ENCODE data around the gene C10orf105.

Gene C10orf105

DNA sequence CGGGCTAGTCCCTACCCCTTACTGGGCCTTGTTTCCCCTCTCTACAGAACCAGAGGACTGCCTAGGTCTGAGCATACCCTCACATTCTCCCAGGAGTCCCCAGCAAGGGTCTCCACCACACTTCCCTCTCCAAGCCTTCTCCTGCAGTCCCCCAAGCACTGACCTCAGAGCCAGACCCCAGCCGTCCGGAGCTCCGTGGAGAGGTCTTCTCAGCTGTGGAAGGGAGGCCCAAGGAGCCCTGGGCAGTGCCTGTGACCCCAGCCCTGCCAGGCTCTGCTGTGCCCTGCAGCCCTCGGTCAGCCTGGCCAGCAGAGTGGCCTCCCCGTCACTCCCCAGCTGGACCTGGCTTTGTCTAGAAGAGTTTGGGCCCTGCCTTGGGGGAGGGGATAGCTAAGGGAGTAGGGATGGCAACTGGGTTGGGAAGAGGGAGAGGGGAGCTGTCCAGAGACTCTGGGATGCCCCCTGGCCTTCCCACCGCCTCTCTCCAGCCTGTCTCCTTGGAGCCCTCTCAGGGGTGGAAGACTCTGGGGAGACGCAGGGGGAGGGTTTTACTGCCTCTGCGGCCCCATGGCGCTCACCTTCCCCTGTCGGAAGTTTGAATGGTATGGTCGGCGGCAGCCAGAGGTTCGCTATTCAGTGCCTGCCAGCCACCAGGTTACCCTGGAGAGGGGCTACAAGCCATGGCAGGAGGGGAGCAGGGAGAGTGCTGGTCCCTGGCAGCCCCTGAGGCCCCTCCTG is at the start of gene C10orf105:
Gene C10orf105, minus strand, starts transcription at position 315 of the 738 bp plus-strand sequence. CDS start 3,441 bp downstream, outside the sequence.
- DNase-seq = no peak

DNA sequence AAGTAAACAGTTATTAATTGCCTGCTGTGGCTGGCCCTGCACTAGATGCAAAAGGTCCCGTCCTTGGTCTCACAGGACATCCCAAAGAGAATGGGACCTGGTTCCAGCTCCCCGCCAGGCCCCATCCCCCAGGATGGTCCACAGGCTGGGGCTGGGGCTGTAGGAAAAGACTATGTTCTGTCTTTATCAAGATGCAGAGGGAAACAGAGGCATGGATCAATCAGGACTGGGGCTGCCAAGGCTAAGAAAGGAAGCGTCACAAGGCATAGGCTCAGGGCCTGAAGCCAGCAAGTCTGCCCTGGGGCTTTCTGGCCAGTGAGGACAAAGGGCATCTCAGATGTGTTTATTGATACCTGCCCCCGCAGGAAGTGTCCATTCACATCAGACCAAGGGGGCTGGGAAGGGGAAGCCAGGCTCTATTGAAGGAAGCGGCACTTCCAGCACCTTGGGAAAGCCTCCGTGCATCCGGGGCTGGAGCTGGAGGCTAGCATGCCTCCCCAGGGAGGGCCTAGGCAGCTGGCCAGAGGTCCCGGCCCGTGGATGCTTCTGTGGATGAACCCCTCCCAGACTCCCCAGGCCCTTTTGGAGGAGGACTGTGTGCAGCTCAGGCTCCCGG is 48.0 kb upstream of the C10orf105 start:
- DNase-seq = no peak

DNA sequence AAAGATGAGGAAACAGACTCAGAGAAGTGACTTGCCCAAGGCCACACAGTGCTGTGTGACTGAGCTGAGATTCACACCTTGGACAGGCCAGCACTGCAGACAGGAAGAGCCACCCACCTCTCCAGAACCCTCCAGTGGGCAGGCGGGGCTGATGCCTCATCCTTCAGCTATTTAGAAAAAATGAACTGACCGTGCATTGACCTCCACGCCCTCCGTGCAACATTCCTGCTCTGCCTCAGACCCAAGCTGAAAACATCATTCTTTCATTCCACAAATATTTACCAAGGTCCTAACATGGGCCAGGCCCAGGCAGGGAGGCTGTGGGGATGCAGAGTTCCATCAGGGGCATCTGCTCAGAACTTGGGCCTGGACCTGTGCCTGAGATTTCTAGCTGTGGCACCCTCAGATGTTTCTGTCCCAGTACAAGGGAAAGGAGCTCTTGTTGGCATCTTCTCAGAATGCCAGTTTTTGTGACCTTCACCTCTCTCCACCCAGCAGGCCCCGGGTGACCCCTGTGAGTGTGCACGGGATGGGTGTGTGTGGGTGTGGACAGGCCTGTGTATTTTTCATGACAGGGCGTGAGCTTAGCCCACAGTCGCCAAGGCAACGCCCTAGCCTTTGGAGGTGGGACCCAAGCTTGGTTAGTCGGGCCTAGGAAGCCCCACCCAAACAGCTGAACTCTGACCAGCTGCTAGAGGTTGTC is 47.3 kb upstream of the C10orf105 start:
- DNase-seq = no peak

GRCh38 chr10:71765906-71766716 is 46.5 kb upstream of the C10orf105 start:
- no peak for DNase-seq

GRCh38 chr10:71765176-71765904 is 45.8 kb upstream of the C10orf105 start:
- no peak for DNase-seq

DNA sequence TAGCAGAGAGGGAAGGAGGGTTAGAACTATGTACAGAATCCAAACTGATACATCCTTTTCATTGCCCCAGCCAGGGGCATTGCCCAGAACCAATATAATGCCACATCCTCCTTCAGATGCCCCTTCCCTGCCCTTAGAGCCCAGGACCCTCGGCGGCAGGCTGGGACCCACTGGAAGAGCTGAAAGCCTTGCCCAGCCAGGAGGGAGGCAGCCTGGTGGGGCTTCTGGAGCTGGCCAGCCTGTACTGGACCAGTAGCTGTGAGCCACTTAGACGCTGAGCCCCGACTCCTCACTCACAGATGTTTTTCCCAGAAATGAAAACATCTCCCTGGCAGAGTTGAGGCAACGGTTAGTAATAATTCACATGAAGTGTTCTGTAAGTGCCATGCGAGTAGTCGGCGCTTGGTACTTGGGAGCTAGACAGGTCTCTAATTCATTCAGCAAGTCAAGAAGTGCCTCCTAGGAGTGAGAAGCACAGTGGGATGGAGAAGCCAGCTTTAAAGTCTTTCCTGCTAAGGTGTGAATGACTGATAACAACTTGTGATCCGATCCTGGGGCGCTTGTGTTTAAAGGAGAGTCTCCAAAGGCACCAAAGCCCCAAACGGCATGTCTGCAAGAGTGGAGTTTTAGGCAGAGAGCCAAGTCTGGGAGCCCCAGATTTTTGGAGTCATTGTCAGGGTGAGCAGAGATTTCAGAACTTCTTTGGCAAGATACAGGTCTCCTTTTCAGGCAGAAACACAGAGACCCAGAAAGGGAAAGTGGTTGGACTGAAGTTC is 44.0 kb upstream of the C10orf105 start:
- DNase-seq = no peak

DNA sequence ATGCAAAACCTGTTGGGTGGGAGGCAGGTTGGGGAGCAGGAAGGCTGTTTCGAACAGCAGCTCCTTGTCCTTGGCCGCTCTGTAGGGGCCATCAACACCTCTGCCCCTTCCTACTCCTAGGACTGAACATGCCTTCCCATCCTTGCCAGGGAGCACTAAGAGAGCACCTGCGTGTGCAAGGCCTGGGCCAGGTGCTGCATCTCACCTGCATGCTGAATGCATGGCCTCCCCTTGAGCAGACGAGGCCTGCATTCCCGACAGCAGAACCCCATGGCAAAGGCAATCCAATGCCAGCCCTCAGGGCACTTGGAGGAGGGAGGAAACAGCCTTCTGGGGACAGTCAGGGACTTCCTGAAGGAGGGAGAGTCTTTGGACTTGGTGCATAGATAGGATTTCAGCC is 42.7 kb upstream of the C10orf105 start:
- no peak for DNase-seq

GRCh38 chr10:71761541-71762113 is 42.0 kb upstream of the C10orf105 start:
- DNase-seq = no peak

DNA sequence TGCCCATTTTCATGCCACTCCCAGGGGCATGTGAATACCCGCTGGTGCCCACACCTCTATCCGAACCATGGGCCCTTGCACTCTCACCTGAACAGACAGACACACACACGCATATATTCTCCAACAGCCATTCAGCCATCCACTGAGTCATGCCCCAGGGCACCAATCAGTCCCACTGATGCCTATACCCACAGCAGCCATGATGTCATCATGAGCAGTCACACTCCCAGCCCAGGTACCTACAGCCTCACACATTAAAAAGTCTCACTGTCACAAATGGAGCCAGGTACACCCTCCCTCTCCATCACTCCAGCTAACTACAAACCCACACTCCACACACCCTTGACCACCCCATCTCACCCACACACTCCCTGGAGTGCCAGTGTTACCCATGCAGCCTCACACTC is 41.5 kb upstream of the C10orf105 start:
- DNase-seq = no peak

DNA sequence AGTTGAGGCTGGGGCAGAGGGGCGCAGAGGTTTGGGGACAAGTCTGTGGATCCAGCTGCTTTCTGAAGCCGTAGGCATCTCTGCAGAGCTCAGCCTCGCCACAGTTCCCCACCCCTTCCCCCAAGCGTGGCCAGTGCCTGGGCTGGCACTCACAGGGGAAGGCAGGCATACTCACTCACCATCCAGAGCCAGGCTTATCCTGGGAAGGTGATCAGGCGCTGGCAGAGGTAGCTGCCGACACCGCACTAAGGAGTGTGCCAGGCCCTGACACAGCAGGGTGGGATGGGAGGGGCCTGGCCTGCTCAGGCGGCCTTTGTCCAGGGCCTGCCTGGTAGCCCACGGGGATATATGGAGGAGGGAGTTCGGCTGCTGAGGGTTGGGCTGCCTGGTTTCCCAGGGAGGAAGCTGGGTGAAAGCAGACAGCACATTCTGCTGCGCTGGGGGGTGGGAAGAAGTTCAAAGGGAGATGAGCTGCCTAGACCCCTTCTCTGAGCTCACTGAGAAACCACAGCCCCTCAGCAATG is 37.9 kb upstream of the C10orf105 start:
- no peak for DNase-seq

- peak; percentile 43 for DNase-seq
These were observed 37.0 kb upstream of the C10orf105 start for GRCh38 chr10:71756311-71757191.

GRCh38 chr10:71755179-71755879 is 35.8 kb upstream of the C10orf105 start:
- DNase-seq = no peak

DNA sequence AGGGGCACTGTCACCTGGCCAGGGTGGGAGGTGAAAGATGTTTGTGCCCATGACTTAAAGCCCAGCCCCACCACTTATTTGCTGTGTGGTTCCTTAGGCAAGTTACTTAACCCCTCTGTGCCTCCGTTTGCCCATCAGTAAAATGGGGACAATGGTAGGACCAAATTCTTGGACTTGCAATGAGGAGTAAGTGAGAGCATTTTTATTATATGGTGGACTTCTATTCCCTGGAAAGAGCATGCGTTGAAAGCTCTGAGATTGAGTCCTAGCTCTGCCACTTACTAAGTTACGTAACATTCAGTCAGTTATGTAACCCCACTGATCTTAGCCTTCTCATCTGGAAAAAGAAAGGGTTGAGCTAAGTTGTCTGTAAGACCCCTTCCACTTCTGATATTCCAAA is 35.0 kb upstream of the C10orf105 start:
- no peak for DNase-seq

- DNase-seq = no peak
These were observed 34.5 kb upstream of the C10orf105 start for GRCh38 chr10:71753960-71754505.

DNA sequence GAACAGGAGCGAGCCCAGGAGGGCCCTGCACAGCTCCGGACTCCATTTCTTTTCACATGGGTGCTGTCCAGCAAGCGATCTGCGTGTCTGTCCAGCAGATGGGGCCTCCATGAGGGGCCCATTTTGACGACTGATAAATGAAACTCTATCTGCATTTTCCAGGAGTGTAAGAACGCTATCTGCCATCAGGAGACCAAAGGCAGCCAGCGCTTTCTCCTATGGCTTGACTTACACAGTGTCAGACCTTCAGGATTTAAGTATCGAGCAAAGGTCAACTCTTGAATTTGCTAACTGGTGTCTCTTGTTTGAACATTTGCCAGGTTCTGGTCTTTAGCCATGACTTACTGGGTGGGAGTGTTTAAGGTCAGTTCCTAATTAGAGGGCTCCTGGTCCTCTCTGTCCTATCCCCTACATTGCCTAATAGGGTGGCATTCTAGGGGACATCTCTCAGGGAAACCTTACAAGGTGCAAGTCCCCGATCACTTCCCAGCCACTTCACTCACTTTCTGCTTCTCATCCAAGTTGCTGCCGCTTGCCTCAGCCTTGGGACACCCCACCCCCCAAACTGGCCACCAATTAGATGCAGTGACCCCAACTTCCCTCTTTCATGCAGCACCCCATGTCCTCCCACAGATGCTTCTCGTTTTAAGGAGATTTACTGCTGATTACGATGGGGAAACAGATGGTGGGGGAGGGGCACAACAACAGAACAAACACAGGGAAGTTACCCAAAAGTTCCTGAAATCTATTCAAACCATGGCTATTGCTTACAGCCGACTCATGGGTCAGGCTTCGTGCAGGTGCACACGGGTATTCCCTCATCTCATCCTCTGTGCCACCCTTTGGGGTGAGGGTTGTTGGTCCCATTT is 33.7 kb upstream of the C10orf105 start:
- peak; percentile 92 for DNase-seq

- DNase-seq = no peak
These were observed 33.0 kb upstream of the C10orf105 start for GRCh38 chr10:71752391-71753090.
